Measurements from ENCODE around the gene KIAA0319L.
"Not testable (repeated sequence)": the region's sequence is repeated elsewhere in the genome, so short reads cannot be mapped to it uniquely, and the experiment has no call there.

Gene KIAA0319L

DNA sequence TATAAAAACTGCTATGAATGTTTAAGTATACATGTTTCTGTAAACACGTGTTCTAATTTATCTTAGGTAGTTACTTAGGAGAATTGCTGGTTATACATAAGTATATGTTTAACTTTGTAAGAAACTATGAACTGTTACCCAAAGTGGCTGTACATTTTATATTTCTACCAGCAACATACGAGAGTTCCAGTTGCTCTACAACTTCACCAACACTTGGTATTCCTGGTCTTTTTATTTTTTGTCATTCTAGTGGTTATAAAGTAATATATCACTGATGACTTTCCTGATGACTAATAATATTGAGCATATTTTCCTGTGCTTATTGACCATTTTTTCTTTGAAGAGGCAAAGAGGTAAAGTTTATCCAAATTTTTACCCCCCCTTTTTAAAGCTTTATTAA lies 76.0 kb downstream of the KIAA0319L start:
- no peak for DNase-seq

- no peak for DNase-seq
Observed at GRCh38 chr1:35477870-35478269, 79.3 kb downstream of the KIAA0319L start.

DNA sequence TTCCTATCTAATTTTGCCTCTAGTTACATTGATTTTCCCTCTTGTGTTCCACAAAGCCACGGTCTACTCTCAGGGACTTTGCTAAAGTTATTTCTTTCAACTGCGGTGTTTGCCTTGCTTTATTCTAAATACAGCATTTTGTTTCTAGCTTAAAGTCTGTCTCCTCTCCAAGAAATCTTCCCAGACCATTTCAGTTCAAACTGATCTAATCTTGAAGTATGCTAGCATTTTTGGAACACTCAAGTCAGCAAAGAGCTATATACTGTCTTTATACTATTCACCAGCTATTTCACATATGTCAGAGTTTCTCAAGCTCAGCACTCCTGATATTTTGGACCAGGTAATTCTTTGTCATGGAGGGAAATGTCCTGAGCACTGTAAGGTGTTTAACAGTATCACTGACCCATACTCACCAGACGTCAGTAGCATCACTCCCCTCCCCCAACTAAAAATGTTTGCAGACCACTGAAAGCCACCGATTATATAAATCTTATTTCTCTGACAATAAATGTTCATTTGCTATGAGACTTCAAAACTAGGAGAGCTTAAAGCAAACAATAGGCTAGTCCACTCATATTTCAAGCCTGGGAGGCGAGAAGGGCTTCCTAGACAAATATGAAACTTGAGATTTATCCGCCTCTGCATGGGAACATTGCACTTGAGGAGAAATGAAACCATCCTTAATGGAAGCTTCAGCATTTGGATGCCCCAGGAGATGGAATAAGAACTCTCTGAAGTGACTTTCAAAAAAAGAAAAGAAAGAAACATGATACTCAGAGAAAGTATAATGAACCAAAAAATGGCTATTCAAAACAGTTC lies 81.1 kb downstream of the KIAA0319L start:
- DNase-seq = peak; percentile 86

DNA sequence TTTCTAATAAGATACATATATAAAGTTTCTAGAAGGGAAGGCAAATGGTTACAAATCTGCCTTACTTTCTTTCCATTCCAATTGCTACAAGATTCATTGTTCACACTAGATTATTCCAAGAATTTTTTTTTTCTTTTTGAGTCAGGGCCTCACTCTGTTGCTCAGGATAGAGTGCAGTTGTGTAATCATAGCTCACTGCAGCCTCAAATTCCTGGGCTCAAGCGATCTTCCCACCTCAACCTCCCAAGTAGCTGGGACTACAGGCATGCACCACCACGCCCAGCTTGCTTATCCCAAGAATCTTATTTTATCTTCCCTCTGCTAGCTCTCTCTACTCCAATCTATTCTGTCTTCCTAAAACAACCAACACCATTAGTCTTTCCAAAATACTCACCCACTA lies 81.8 kb downstream of the KIAA0319L start:
- DNase-seq = no peak

GRCh38 chr1:35473216-35473615 lies 84.0 kb downstream of the KIAA0319L start:
- DNase-seq = not testable (repeated sequence)

- no peak for DNase-seq
Observed at GRCh38 chr1:35470977-35471613, 86.1 kb downstream of the KIAA0319L start.

- no peak for DNase-seq
Observed at GRCh38 chr1:35466120-35466519, 91.1 kb downstream of the KIAA0319L start.

GRCh38 chr1:35463749-35464148 lies 93.5 kb downstream of the KIAA0319L start:
- DNase-seq = not testable (repeated sequence)

GRCh38 chr1:35463232-35463631 lies 94.0 kb downstream of the KIAA0319L start:
- no peak for DNase-seq

DNA sequence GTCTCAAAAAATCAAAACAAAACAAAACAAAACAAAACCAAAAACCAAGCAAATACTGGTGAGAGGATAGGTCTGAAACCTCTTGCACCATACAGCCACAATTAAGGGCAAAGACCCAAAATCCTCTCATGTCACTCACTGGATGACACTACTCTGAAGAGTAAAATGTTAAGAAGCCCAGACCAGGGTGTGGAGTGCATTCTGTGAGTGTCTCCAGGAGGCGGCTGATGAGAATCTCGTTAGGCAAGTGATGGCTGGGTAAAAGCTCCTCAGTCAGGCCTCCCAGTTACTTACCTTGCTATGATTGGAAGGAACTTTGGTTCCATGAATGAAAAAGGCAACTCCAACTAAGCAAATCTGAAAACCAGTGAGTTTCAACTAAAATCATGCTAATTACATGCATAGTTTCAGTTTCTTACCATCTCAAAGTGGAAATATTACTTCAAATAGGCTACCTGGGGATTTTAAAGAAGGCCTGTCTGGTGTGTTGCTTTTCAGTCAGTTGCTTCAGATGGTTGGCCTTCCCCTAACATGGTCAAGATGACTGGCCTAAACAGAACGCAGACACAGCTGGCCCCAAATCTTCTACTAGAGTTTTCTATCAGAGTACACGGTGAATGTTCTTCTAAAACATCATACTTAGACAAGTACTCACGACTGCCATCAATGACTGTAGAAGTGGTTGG lies 95.1 kb downstream of the KIAA0319L start:
- DNase-seq = no peak

GRCh38 chr1:35460796-35461195 lies 96.4 kb downstream of the KIAA0319L start:
- no peak for DNase-seq

DNA sequence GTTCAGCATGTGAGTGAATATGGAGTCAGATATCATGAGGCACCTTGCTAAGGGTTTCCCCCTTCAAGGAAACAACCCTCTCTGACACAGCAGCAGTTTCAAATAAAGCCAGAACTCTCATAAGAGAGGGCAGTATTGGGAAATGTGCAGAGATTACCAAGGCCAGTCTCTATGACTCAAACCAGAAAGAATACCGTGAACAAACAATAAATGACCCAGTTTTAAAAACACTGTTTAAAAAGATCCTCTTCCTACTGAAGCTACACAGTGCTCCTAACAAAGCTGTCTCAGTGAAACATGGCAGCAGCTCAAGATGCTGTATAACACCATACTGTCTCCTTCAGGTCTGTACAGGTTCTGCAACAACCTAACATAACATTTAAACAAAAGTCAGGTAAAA lies 102.6 kb downstream of the KIAA0319L start:
- DNase-seq = no peak

- DNase-seq = no peak
Observed at GRCh38 chr1:35454176-35454575, 103.0 kb downstream of the KIAA0319L start.

DNA sequence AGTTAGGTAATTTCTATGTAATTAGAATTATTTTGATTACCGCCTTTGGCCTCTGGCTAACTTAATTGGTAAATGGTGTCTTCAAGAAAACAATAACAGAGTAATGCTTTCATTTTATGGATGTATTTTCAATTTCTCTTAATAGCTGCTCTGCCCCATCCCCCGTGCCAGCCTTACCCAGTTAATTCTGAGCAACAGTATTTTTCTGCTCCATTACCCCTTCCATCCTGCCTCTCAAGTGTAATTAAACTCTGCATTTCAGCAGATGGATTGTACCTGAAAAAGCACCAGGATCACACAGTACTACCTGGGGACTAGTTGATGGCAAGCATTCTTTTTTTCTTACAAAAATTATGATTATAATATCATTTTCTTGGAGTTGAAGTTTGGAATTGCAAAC lies 104.2 kb downstream of the KIAA0319L start:
- DNase-seq = no peak

DNA sequence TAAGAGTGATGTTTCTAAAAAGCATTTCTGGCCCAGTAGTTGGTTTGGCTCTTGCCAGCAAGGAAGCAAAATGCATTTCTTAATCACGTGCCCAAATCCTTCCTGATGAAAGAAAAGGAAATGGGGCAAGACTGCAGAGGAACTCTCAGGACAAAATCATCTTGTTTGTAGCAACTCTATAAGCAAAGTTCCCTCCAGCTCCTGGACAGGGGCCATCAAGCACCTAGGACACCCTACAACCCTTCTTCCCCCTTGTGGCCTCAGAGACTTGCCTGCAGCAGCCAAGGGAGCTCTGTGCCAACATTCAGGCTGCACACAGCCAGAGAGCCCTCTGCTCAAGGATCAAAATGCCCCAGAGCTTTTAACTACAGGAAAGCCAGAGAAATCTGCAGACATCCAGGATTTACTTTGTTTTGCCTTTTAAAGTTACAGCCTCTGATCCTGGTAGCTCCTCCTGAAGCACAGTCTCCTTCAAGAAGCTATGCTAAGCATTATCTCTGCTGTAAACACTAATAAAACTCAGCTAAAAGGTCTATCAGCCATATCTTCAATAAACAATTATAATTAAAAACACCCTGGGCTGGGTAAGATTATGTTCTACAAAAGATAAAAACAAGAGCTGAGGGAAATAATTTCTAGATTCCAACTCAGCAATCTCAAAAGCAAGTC lies 105.0 kb downstream of the KIAA0319L start:
- DNase-seq = no peak

GRCh38 chr1:35451125-35451528 lies 106.1 kb downstream of the KIAA0319L start:
- DNase-seq = no peak

- no peak for DNase-seq
Observed at GRCh38 chr1:35449334-35450008, 107.7 kb downstream of the KIAA0319L start.

- no peak for DNase-seq
Observed at GRCh38 chr1:35448344-35448801, 108.8 kb downstream of the KIAA0319L start.

- no peak for DNase-seq
Observed at GRCh38 chr1:35447278-35447677, 109.9 kb downstream of the KIAA0319L start.

DNA sequence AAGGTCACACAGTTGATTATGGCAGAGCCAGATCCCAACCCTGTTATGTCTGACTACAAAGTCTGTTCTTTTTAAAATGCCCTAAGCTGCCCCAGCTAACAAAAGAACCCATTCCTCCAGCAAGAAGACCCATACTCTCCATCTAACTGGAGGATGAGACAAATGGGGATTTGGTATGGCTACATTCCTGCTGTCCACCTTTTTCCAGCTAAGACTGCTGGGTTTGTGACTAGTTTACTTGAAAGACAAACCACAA lies 112.8 kb downstream of the KIAA0319L start:
- DNase-seq = no peak

GRCh38 chr1:35443768-35444518 lies 113.3 kb downstream of the KIAA0319L start:
- no peak for DNase-seq

DNA sequence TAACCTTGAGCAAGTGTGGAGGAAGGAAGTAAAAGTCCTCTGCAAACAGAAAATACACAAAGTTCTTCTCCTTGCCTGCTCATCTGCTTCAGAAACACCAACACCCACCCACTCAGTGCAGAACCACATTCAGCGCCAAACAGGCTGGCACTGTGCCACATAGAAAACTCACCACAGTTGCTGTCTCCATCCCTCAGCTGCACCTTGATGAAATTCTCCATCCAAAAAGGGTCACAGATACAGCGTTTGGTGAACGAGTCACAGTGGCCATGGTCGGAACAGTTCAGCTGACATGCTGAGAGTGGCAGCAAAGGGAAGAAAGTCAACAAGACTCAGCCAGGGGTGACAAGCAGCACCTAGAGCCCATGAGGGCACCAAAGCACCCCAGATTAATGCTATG lies 114.5 kb downstream of the KIAA0319L start:
- DNase-seq = no peak

All from NCI-H187 treated with DMSO at 0.1 percent for 48 hours (cell line).